Effector CD4-positive, alpha-beta T cell (primary cell): Measurements from ENCODE around the gene OOSP2. TPM values are rescaled to one million over a fixed set of nuclear protein-coding genes. Genes with fewer than 3 reads are reported as not detected.
"Not testable (repeated sequence)": the region's sequence is repeated elsewhere in the genome, so short reads cannot be mapped to it uniquely, and the experiment has no call there.

ENCODE experiments used
- DNase-seq: peaks from one replicate; pipeline ENCODE4 v3.0.0-alpha.2; 2020
- total RNA-seq: gene quantifications from one replicate; lab custom pipeline; 2026; lab: John Stamatoyannopoulos, UW

OOSP2 gene, protein sequence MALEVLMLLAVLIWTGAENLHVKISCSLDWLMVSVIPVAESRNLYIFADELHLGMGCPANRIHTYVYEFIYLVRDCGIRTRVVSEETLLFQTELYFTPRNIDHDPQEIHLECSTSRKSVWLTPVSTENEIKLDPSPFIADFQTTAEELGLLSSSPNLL
- not detected for total RNA-seq

DNA sequence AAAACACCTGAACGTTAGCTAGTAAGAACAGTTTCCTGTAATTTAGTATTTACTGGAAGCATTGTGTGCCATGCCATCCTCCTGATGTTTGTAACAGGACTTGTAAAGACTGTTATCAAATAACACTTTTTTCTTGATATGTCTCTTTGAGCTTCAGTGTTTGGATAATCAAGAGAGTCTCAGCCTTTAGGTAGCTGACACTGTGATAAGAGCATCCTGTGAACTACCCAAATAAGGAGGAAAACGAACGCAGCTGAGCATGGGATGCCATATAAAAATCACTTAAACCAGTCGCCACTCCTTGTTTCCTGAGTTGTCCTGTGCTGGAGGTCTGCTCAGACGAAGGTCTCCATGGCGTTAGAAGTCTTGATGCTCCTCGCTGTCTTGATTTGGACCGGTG lies at the start of gene OOSP2:
Gene OOSP2 (plus strand): TSS at position 301 of the 400 bp plus-strand sequence. CDS start 51 bp downstream, at position 352.
- DNase-seq: no peak

DNA sequence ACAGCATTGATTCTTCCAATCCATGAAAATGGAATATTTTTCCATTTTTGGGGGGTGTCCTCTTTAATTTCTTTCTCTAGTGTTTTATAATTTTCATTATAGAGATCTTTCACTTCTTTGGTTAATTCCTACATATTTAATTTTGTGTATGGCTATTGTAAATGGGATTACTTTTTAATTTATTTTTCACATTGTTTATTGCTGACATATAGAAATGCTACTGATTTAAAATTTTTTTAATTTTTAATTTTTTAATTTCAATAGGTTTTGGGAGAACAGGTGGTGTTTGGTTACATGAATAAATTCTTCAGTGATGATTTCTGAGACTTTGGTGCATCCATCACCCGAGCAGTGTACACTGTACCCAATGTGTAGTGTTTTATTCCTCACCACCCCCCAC lies 49.8 kb upstream of the OOSP2 start:
- no peak for DNase-seq

DNA sequence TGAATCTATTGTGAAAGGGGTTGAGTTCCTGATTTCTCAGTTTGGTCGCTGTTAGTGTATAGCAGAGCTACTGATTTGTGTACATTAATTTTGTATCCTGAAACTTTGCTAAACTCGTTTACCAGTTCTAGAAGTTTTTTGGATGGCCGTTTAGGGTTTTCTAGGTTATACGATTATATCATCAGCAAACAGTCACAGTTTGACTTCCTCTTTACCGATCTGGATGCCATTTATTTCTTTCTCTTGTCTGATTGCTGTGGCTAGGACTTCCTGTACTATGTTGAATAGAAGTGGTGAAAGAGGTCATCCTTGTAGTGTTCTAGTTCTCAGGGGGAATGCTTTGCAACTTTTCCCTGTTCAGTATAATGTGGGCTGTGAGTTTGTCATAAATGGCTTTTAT lies 47.8 kb upstream of the OOSP2 start:
- DNase-seq: no peak

DNA sequence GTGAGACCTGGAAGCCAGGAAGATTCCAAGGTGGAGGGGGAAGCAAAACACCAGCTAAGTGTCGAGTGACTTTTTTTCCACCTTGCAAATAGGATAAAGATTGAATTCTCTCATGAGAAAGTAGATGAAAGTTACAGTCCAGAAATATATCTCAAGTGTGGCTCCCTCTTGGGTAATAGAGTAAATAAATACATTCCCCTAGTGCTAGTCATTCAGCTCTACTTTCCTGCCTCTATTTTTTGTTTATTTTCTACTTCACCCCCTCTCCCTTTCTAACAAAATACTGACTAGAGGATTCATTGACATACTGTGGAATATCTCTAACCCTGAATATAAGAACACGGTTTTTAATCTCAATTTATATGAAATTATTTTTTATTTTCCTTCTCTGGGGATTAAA lies 42.4 kb upstream of the OOSP2 start:
- DNase-seq: no peak

DNA sequence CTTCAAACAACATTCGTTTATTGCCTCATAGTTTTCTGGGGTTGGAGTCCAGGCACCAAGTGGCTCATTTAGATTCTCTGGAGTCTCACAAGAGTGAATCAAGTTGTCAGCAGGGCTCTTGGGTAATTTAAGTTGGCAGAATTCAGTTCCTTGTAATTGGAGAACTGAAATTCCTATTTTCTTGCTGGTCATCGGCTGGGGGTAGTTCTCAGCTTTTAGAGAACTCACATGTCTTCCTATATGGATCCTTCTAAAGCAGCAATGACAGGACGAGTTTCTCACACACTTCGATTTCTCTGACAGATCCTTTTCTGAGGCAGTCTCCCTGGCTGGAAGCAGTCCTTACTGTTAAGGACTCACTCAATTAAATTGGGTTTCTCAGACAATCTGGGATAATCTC lies 40.5 kb upstream of the OOSP2 start:
- DNase-seq: no peak

DNA sequence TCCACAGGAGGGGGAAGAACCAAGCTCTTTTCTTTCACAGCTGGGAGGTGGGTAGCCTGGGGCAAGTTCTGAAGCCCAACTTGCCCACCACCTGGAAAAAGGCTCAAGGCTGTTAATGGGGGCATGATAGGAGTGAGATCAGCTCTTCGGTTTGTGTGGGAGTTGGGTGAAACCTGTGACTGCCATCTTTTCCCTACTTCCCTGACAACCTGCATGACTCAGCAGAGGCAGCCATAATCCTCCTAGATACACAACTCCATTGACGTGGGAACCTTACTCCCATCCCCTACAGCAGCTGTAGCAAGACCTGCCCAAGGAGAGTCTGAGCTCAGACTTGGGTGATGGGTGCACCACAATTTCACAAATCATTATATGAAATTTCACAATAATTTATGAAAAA lies 36.5 kb upstream of the OOSP2 start:
- no peak for DNase-seq

DNA sequence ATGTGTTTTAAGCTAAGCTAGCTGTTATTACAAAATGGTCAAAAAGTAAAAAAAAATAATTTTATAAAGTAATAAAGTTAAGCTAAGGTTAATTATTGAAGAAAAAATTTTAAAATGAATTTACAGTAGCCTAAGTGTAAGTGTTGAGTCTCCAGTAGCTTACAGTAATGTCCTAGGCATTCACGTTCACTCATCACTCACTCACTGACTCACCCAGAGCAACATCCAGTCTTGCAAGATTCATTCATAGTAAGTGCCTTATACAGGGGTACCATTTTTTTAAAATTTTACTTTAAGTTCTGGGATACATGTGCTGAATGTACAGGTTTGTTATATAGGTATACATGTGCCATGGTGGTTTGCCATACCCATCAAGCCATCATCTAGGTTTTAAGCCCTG lies 34.8 kb upstream of the OOSP2 start:
- no peak for DNase-seq

DNA sequence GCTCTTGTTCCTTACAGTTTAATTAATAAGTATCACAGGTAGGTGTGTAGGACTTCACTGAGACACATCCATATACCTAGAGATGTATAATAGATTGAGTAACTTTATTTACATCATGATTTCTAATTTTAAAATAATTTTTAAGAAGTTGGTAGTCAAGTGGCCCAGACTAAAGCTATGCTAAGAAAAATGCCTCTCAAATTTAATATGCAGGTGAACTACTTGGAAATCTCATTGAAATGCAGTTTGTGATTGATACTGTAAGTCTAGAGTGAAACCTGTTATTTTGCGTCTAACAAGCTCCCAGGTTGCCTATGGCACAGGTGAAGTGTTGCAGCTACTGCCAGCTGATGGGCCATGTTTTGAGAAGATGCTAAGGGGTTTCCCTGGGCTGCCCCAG lies 23.3 kb upstream of the OOSP2 start, which contains the start of gene OOSP4B:
Gene OOSP4B (plus strand): TSS at position 301 of the 400 bp plus-strand sequence.
- no peak for DNase-seq

DNA sequence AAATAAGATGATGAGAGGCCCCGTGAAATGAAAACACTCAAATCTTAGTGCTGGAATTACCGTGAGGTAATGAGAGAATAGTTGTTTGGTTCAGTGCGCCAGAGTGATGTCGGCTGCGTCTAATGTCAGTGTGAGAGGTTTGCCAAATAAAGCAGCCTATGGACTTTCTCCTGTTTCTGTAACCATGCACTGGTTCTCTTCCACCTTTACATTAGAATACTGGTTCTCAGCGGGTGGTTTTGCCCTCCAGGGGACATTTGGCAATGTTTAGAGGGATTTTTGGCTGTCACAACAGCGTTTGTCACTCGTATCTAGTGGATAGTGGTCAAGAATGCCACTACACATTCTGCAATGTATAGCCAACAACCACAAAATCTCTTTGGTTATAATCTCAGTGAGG lies 22.2 kb upstream of the OOSP2 start:
- no peak for DNase-seq

DNA sequence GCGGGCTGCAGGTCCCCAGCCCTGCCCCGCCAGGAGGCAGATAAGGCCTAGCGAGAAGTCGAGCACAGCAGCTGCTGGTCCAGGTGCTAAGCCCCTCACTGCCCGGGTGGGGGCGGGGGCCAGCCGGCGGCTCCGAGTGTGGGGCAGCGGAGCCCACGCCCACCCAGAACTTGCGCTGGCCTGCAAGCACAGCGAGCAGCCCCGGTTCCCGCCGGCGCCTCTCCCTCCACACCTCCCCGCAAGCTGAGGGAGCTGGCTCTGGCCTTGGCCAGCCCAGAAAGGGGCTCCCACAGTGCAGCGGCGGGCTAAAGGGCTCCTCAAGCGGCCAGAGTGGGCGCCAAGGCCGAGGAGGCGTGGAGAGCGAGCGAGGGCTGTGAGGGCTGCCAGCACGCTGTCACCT lies 19.8 kb upstream of the OOSP2 start:
- not testable (repeated sequence) for DNase-seq

DNA sequence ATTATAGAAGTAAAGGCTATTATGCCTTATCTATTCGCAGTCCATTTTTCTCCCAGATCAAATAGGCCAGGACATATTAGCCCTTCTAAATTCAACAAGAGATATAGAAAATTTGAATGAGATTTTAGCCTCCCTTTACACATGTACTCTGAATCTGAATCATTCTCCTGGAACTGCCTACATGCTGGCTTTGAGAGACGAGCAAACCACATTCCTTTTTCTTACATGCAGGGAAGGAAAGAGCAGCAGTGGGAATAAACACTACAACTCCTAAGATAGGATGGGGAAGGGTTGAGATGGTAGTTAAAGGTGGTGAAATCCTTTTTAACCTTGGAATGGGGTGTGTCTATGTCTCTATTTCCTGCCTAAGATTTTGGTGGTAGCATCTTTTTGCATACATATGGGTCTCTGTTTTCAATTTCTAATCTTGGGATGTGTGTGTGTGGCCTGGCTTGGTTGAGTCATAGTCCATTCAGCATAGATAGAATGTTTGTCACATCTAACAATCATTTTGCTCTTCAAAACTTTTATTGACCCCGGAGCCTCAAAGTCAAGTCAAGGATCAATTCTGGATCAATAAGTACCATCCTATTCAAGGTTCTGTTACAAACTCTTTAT lies 11.1 kb upstream of the OOSP2 start:
- no peak for DNase-seq

DNA sequence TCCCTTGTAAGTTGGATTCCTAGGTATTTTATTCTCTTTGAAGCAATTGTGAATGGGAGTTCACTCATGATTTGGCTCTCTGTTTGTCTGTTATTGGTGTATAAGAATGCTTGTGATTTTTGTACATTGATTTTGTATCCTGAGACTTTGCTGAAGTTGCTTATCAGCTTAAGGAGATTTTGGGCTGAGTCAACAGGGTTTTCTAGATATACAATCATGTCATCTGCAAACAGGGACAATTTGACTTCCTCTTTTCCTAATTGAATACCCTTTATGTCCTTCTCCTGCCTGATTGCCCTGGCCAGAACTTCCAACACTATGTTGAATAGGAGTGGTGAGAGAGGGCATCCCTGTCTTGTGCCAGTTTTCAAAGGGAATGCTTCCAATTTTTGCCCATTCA lies 10.2 kb downstream of the OOSP2 start:
- DNase-seq: not testable (repeated sequence)

DNA sequence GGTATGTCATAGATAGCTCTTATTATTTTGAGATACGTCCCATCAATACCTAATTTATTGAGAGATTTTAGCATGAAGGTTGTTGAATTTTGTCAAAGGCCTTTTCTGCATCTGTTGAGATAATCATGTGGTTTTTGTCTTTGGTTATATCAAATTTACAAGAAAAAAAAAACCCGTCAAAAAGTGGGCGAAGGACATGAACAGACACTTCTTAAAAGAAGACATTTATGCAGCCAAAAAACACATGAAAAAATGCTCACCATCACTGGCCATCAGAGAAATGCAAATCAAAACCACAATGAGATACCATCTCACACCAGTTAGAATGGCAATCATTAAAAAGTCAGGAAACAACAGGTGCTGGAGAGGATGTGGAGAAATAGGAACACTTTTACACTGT lies 10.6 kb downstream of the OOSP2 start:
- DNase-seq: not testable (repeated sequence)

DNA sequence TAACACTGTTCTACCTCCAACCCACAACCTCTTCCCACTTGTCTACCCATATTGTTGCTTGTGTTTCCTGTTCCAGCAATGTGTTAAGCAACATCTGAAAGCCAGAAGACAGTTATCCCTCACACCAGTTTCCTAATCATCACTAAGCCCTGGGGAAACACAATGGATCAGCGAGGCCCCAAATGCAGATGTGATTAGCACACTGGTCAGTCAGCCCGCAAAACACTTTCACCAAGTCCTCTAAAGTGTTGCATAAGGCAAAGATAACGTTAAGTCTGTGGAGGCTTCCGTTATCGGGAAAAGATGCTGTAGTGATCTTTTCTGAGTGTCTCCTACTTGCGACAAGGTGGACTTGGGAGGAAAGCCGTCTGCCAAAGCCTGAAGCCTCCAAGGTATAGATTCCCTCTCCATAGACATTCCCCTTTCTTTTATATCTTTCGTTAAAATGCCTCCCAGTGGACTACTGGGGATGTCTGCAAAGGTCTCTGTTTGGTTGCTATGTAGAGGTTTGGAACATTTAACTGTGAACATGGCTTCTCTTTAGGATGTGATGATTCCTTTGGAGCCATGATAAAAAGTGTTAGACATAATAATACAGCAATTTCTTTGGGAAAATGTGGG lies 16.2 kb downstream of the OOSP2 start, which contains the start of gene MS4A3:
Gene MS4A3 (plus strand): TSS at position 317 of the 621 bp plus-strand sequence. CDS start 4,496 bp downstream, outside the sequence.
- no peak for DNase-seq

DNA sequence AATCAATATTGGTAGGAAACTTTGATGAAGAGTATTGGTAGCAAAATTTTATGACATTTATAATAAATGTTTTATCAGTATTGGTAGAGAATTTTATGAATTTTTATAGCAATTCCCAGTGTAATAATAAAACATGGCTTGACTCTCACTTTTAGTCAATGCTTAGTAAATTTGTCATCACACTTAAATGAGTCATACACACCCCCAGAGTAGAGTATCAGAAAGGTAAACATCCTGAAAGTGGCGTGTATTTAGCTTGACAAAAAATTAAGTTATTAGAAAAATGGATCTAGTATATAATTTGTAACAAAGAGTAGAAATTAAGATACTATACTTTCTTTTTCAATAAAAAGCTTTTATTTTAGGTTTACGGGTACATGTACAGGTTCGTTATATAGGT lies 18.8 kb downstream of the OOSP2 start:
- no peak for DNase-seq

DNA sequence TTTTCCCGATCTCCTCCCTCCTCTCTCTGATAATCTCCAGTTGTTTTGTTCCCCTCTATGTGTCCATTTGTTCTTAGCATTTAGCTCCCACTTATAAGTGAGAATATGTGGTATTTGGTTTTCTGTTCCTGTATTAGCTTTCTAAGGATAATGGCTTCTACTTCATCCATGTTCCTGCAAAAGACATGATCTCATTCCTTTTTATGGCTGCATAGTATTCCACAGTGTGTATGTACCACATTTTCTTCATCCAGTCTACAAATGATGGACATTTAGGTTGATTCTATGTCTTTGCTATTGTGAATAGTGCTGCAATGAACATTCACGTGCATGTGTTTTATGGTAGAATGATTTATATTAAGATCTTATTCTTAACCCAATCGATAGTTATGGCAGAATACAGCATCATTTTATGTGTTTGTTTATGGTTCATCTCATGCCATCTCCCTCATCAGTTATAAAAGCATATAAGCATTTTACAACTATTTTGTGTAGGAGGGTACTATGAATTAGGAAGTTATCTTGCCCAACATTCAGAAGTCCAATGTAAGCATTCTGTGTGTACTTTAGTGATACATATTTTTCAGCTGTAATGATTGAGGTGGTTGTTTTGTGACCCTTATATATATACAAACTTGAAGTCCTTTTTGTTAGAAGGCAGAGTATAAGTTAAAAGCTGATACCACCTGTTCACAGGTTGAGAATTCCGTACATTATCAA lies 19.5 kb downstream of the OOSP2 start:
- no peak for DNase-seq

DNA sequence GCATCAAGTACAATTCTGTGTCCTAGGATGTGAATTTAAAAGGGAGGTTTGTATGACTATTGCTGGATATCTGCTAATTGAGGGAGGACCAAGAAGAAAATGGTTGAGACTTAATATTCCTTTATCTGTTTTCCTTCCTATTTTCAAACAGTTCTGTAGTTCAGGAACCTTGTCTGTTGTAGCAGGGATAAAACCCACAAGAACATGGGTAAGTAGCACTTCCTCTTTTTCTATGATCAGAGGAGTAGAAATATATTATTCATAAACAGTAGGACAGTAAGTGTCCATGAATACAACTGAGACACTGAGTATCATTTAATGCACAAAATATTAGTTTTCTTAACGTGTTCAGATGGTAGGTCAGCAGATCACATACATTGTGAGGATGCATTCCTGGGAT lies 23.9 kb downstream of the OOSP2 start:
- no peak for DNase-seq

DNA sequence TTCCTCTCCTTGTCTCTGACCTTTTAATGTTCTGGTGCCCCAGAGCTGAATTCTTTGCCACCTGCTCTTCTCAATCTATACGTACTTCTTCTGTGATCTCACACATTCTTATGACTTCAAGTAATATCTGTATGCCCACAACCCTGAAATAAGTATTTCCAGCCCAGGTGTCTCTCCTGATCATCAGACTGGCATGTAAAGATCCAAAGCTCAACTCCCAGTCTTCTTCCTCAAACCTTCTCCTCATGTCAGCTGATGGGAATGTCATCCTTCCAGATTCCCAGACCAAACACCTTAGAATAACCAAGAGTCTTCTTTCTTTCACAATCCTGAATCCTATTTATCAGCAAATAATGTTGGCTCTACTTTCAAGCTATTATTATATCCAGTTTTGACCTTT lies 25.6 kb downstream of the OOSP2 start:
- DNase-seq: no peak

DNA sequence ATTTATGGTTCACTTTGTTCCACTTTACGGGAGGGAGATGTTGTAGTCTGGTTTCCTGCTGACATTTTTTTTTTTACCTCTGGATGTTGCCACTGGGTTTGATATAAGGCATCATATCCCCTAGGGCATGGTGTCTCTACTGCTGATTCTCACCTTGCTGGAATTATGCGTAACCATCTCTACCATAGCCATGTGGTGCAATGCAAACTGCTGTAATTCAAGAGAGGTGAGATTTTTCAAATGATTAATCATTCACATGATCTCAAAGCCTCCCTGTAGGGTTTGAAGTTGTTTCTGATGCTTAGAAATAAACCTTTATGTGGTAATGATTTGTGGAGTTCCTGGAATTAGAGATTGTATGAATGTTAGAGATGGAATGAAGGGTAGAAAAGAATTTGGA lies 29.2 kb downstream of the OOSP2 start:
- DNase-seq: no peak

DNA sequence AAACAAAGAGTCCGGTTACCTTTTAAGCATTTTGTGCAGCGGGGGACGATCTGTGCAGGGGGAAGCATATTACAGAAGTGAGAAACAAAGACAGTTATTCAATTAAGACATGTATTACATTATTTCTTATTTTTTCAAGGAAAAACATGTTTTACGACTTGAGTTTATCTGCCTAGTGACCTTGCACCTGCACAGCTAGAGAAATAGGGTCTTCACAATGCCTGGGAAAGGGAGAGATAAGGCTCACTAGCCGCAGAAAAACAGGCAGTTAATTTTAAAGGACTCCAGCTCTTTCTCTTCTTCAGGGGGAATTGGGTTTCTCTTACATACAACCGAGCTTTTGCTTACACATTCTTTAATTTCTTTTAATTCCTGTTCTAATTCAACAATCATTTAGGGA lies 31.4 kb downstream of the OOSP2 start:
- DNase-seq: not testable (repeated sequence)

DNA sequence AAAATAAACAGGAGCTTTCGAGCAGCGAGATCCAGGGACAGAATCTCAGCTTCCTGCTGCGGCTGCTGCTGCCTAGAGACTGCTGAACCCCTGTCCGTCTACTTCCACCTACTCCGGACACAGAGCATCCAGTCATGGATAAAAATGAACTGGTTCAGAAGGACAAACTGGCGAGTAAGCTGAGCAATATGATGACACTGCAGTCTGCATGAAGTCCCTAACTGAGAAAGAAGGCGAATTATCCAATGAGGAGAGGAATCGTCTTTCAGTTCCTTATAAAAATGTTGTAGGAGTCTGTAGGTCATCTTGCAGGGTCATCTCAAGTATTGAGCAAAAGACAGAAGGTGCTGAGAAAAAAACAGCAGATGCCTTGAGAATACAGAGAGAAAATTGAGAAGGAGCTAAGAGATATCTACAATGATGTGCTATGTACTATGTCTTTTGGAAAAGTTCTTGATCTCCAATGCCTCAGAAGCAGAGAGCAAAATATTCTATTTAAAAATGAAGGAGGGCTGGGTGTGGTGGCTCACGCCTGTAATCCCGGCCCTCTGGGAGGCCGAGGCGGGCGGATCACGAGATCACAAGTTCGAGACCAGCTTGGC lies 37.1 kb downstream of the OOSP2 start:
- DNase-seq: no peak

DNA sequence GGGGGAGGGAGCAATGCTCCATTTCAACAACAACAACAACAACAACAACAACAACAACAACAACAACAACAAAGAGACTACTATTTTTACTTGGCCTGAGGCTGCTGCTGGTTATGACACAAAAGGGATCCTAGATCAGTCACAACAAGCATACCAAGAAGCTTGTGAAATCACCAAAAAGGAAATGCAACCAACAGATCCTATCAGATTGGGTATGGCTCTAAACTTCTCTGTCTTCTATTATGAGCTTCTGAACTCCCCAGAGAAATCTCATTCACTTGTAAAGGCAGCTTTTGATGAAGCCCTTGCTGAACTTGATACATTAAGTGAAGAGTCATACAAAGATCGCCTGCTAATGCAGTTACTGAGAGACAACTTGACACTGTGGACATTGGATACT lies 37.8 kb downstream of the OOSP2 start:
- no peak for DNase-seq

DNA sequence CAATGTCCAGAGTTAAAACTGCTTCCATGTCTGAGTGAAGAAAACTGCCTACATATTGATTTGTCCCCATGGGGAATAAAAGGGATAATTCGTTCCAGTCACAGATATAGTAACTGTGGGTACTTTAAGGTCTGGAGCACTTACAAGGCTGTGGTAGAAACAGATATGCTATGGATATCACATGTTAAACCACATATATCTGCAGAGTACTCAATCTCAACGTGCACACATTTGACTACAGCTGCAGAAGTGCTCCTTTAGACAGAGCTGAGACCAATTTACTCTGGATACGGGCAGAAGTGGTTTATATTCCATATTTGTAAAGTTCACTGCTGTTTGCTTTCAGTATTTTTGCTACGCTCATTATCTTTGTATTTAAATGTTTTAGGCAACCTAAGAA lies 38.5 kb downstream of the OOSP2 start:
- no peak for DNase-seq
